Left lobe of liver (tissue), 2 donors: ENCODE data around the gene IKZF3. TPM values are rescaled to one million over a fixed set of nuclear protein-coding genes. Genes with fewer than 3 reads are reported as not detected.
"Not testable (repeated sequence)": the region's sequence is repeated elsewhere in the genome, so short reads cannot be mapped to it uniquely, and the experiment has no call there.

Experiments used
- ATAC-seq: fragments of 200-7000 bp; cut with Tn5 transposase; one replicate; pipeline ENCODE4 v1.9.1; 2020; ENCODE audit warnings: mild to moderate bottlenecking, moderate library complexity
- DNase-seq: peaks from one replicate; pipeline ENCODE4 v3.0.0-alpha.2; 2020; ENCODE audit warnings: low spot score
- total RNA-seq: library from RNA; stranded (reverse); gene quantifications from one replicate; pipeline ENCODE4 v1.2.1, GENCODE V29; 2021
- donor health status: DM: no; HTN: no; CAD: no; lungs with moderate emphysema.
- donor health status: DM: no; HTN: yes; CAD: no.

IKZF3 gene
- total RNA-seq, 1 donor from 2014 or later, result 0.63 TPM

DNA sequence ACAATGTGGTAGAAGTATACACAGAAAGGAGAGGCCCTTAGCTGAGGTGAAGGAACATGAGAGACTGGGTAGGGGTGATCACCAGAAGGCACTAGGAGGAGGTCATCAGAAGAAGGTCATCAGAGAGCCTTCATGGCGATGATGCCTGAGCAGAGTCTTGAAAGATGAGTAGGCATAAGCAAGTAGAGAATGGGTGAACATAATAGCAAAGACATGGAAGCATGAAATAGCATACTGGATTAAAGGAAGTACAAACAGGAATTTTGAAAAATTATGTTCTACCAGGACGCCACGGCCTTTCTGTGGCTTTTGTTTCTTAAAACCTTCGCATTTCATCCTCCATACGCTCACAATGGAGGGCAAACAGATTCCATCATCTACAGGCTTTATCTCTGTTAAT, 2.9 kb downstream of the IKZF3 start:
- DNase-seq (no peak), ATAC-seq (no peak)

DNA sequence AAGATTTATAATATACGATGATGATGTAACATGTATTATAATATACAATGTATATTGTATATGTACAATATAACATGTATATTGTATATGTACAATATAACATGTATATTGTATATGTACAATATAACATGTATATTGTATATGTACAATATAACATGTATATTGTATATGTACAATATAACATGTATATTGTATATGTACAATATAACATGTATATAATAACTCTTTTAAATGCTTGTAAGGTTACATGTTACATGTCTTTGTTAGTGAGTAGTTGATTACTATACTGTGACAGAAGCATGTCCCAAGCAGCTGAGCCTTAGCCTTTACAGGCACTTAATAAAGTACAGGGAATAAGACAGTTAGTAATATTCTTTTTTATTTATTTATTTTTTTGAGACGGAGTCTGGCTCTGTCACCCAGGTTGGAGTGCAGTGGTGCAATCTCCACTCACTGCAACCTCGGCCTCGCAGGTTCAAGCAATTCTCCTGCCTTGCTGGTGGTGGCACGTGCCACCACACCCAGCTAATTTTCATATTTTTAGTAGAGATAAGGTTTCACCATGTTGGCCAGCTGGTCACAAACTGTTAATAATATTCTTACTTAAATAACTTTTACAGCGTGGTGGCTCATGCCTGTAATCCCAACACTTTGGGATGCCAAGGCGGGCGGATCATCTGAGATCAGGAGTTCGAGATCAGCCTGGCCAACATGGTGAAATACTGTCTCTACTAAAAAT, 8.0 kb downstream of the IKZF3 start:
- not testable (repeated sequence) for ATAC-seq, DNase-seq

DNA sequence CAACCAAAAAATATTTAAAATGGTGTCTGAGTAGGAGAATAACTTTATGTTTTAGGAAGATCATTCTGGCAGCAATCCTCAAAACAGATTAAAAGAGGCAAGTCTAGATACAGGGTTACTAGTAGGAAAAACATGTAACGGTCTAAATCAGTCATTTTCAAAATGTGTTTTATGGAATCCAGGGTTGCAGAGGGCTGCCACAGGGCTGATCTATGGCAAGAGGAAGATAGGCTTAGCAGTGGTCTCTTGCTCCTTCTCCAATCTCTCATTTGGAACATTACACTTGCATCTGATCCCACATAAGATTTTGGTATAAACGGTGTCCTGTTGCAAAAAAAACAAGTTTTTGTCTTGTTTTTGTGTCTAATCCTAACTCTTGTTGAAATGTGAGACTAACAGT, 9.2 kb downstream of the IKZF3 start:
- DNase-seq (no peak), ATAC-seq (no peak)

DNA sequence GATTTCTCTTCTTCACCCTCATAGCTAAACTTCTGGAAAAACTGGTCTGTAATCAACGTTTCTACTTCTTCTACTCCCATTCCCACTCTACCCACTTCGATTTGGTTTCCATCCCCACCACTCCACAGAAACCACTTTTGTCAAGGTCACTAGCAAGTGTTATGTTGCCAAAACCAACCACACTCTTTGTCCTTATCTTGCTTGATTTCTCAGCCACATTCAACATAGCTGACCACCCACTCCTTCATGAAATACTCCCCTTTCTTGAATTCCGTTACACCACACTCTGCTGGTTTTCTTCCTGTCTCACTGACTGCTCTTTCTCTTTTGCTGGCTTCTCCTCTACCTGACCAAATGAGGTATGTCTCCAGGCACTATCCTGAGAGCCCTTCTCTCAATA, 11.9 kb downstream of the IKZF3 start:
- ATAC-seq, result no peak
- DNase-seq, result no peak

DNA sequence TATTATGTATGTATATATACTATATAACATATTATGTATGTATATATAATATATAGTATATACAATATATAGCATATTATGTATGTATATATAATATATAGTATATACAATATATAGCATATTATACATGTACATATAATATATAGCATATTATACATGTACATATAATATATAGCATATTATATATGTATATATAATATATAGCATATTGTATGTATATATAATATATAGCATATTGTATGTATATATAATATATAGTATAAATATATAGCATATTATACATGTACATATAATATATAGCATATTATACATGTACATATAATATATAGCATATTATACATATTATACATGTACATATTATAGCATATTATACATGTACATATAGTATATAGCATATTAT, 13.9 kb downstream of the IKZF3 start:
- DNase-seq, ATAC-seq: not testable (repeated sequence)

DNA sequence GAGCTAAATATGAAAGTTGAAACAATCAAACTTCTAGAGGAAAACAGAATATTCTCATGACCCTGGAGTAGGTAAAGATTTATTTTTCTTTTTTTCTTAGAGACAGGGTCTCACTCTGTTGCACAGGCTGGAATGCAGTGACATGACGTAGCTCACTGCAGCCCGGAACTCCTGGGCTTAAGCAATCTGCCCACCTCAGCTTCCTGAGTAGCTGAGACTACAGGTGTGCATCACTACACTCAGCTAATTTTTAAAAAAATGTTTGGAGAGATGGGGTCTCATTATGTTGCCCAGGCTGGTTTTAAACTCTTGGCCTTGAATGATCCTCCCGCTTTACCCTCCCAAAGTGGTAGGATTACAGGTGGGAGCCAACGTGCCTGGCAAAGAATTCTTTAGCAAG, 15.5 kb downstream of the IKZF3 start:
- DNase-seq (no peak), ATAC-seq (no peak)

DNA sequence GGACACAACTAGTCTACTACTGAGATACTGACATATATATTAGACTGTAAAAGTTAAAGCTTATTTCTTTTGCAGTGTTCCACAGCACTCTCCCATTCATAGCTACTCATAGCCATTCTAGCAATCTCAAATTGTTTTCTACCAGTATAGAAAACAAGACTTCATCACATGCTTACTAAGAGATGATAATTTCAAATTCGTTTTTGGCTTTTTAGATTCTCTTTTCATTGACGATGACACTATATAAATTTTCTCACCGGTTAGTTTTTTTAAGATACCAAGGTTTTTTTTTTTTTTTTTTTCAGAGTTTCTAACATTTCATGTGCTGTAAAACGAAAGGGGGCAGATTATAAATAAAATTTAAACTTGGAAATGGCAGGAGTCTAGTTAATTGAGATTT, 17.9 kb downstream of the IKZF3 start:
- DNase-seq, result no peak
- ATAC-seq, result no peak

DNA sequence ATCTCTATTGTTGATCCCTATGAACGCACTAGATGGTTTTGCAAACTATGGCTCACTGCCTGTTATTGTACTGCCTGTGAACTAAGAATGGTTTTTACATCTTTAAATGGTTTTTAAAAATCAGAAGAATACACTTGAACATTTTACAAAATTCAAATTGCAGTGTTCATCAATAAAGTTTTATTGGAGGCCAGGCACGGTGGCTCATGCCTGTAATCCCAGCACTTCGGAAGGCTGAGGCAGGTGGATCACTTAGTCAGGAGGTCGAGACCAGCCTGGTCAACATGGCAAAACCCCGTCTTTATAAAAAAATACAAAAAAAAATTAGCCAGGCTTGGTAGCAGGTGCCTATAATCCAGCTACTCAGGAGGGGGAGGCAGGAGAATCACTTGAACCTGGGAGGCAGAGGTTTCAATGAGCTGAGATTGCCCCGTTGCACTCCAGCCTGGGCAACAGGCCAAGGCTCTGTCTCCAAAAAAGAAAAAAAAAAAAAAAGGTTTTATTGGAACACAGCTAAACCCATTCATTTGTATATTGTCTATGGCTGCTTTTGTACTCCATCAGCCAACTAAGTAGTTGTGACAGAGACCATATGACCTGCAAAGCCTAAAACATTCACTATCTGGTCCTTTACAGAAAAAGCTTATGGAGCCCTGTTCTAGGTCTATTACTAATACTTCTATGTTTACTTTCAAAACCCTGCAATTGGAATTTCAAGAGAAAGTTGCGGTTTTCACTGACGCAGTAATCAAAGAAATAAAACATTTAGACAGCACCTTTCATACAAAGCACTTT, 18.9 kb downstream of the IKZF3 start:
- no peak for DNase-seq
- peak; percentile 24 for ATAC-seq

DNA sequence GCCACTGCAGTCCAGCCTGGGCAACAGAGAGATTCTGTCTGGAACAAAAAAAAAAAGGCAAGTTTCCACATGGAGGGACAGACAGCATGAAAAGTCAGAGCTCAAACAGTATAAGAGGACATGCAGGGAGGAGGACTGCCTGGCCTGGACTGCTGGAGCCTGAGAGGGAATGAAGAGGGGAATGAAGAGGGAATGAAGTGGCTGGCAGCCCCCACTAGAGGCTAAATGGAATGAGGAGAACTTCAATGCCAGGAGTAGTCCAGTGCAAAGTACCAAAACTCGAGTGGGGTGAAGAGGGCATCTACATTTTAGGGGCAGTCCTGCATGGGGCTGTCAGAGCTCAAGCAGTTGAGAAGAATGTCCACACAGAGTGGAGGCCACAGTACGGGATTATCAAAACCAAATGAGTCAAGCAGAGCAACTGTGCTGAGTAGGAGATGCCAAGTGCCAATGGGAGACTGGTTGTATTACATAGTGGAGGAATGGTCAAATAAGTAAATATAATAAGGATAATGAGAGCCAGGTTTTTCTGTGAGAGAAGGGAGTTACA, 22.9 kb downstream of the IKZF3 start:
- DNase-seq, result no peak
- ATAC-seq, result no peak

DNA sequence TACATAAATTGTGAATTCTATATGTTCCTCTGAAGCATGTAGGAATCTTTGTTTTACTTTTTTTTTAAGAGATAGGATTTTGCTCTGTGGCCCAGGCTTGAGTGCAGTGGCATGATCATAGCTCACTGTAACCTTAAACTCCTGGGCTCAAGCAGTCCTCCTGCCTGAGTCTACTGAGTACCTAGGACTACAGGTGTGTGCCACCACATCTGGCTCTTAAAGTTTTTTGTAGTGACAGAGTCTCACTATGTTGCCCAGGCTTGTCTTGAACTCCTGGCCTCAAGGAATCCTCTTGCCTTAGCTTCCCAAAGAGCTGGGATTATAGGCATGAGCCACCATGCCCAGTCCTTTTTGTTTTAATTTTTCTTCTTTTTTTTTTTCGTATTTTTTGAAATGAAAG, 25.3 kb downstream of the IKZF3 start:
- no peak for DNase-seq
- no peak for ATAC-seq

DNA sequence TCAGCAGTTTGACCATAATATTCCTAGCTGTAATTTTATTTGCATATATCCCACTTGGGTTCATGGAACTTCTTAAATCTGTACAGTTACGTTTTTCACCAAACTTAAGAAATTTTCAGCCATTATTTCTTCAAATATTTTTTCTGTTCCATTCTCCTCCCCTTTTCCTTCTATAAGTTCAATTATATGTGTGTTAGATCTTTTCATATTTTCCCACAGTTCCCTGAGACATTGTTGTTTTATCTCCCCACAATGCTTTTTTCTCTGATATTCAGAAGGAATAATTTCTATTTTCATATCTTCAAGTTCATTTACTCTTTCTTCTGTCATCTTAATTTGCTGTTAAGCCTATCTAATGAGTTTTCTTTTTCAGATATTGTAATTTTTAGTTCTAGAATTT, 26.1 kb downstream of the IKZF3 start:
- ATAC-seq (no peak), DNase-seq (no peak)

DNA sequence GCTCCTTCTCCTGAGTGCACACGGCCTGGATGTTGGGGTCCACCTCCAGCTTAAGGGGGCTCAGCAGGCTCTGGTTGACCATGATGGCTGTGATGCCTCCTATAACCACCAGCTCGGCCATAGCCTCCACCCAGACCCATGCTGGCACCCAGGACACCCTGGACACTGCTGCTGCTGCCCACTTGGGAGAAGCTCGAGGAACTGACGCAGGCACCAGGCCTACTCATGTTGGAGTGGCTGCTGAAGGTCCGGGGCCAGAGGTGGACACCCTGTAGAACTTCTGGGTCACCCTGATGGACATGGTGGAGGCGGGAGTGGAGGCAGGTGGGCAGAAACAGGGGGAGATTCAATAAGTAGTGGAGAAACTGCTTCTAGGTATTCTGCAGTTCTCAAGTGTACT, 28.0 kb downstream of the IKZF3 start:
- DNase-seq (no peak), ATAC-seq (no peak)

DNA sequence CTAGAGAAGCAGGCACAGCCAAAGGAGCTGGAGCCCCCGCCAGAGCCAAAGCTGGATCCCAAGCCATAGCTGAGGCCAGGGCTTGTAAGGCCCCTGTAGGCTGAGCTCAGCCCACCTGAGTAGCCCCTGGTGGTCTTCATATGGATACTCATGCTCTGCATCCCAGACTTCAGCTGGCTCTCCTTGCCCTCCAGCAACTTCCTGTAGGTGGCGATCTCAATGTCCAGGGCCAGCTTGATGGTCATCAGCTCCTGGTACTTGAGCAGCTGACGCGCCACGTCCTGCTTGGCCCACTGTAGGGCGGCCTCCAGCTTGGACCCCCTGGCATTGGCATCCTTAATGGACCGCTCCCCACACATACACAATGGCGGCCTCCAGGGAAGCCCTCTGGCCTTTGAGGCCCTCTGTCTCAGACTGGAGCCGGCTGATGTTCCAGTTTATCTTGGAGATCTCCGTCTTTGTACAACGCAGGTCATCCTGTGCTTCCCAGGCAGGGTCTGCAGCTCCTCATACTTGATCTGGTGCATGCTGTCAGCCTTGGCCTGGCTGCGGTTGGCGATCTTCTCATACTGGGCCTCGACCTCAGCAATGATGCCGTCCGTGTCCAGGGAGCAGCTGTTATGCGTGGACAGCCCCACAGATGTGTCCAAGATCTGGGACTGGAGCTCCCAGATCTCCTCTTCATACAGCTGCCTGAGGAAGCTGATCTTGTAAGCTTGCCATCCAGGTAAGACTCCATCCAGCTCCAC, 28.9 kb downstream of the IKZF3 start:
- no peak for ATAC-seq

DNA sequence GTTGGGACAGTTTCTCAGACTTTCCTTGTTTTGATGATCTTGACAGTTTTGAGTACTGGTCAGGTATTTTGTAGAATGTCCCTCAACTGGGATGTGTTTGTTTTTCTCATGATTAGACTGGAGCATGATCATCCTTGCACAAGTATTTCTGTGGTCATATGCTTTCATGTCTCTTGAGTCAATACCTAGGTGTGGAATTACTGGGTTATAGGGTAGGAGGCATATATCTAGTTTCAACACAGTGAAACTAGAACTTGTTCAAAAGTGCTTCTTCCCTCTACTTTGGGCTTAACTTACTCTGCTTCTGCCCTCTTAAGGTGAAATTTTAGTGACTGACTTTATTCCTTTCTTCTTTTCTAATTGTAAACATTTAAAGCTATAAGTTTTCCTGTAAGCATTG, 30.1 kb downstream of the IKZF3 start:
- ATAC-seq (no peak), DNase-seq (no peak)

More for the DNA sequence above, 28.9 kb downstream of the IKZF3 start:
- DNase-seq, result no peak

DNA sequence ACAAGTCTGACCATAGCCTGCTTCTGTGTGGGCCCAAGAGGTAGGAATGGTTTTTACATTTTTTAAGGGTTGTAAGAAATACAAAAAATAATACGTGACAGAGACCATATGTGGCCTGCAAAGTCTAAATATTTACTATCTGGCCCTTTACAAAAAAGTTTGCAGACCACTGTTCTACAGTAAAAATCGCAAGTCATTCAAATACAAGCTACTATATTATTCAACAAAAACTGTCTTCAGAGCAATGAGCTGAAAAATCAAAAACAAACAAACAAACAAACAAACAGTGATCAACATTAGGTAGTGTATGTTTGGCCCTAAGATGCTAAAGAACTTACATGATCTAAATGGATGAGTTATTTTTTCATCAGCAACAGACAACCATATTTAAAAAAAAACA, 32.5 kb downstream of the IKZF3 start:
- DNase-seq (no peak), ATAC-seq (no peak)

DNA sequence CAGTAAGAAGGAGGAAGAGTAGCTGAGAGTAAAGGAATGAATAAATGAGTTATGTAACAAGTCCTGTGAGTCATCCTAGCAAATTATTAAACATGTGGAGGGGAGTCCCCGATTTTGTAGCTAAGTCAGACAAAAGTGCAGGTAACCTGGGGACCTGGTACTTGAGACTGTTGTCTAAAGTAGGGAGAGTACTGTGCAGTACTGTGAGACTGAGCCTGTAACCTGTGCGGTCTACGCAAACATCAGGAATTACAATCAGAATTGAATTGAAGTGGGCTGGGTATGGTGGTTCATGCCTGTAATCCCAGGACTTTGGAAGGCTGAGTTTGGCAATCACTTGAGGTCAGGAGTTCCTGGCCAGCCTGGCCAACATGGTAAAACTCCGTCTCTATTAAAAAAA, 35.7 kb downstream of the IKZF3 start:
- ATAC-seq (peak; percentile 89), DNase-seq (peak; percentile 62)

DNA sequence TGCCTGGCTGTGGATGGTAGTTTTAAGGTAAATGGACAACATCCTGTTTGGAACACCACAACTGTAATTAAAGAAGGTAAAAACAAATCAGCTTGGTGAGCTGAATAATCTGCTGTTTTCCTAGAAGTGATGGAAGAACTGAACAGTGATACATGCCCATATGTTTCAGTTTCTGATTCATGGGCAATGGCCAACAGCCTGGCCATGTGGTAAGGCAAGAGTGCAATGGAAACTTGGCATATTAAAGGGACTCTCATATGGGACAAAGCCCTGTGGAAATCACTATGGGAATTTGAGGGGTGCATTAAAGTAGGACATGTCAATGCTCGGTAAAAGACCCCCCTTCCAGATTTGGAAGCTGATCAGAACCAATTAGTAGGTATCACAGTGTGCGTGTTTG, 37.8 kb downstream of the IKZF3 start:
- ATAC-seq, result no peak
- DNase-seq, result no peak

DNA sequence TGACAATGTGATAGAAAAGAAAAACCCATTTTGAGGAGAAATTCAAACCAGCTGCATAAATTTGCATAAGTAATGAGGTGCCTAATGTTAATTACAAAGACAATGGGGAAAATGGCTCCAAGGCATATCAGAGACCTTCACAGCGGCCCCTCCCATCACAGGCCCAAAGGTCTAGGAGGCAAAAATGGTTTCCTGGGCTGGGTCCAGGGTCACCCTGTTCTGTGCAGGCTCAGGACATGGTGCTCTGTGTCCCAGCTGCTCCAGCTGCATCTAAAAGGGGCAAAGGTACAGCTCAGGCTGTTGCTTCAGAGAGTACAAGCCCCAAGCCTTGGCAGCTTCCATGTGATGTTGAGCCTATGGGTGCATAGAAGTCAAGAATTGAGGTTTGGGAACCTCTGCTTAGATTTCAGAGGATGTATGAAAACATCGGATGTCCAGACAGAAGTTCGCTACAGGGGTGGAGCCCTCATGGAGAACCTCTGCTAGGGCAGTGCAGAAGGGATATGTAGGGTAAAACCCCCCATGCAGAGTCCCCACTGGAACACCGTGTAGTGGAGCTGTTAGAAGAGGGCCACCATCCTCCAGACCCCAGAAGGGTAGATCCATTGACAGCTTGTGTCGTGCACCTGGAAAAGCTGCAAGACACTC, 40.6 kb downstream of the IKZF3 start:
- ATAC-seq (no peak), DNase-seq (no peak)

DNA sequence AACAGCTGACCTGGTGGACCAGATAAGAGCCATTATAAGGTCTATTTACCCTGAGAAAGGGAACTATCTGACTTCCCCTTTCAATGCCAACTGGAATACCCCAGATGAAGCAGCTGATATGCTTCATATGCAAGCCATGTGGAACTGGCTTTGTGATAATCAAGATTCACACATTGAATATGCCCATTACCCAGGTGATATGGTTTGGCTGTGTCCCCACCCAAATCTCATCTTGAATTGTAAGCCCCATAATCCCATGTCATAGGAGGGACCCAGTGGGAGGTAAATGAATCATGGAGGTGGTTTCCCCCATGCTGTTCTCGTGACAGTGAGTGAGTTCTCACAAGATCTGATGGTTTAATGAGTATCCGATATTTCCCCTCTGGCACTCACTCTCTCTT, 42.1 kb downstream of the IKZF3 start:
- ATAC-seq, result no peak

DNA sequence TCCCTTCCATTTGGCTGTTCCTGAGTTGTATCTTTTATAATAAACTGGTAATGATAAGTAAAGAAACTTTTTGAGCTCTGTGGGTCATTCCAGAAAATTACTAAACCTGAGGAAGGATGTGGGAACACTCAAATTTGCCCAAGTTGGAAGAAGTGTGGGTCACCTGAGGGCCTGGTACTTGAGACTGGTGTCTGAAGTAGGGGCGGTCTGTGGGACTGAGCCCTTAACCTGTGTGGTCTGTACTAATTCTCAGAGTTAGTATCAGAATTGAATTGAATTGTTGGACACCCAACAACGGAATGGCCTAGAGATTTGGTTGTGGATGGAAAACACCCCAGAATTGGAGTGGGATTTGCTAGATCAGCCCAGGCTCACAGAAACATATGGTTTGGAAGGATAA, 43.1 kb downstream of the IKZF3 start:
- ATAC-seq, result no peak
- DNase-seq, result no peak

More for the DNA sequence above, 42.1 kb downstream of the IKZF3 start:
- no peak for DNase-seq

DNA sequence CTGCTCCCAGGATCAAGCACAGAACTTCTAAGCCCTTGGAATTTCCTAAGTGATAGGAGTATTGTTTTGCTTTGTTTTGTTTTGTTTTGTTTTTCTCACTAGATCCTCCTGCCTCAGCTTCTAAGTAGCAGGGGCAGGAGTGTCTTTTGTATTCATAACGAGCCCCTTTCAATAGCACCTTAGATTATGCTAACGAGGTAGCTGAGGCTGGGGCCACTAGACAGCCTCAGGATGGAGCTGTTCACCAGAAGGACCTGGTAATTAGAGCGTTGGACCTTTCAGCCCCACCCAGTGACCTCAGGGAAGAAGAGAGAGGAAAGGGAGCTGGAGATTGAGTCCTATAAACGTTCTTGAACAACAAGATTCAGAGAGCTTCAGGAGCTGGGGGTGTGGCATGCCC, 43.6 kb downstream of the IKZF3 start:
- DNase-seq (no peak), ATAC-seq (no peak)
